ENCODE data around the gene WAS.

WAS gene

DNA sequence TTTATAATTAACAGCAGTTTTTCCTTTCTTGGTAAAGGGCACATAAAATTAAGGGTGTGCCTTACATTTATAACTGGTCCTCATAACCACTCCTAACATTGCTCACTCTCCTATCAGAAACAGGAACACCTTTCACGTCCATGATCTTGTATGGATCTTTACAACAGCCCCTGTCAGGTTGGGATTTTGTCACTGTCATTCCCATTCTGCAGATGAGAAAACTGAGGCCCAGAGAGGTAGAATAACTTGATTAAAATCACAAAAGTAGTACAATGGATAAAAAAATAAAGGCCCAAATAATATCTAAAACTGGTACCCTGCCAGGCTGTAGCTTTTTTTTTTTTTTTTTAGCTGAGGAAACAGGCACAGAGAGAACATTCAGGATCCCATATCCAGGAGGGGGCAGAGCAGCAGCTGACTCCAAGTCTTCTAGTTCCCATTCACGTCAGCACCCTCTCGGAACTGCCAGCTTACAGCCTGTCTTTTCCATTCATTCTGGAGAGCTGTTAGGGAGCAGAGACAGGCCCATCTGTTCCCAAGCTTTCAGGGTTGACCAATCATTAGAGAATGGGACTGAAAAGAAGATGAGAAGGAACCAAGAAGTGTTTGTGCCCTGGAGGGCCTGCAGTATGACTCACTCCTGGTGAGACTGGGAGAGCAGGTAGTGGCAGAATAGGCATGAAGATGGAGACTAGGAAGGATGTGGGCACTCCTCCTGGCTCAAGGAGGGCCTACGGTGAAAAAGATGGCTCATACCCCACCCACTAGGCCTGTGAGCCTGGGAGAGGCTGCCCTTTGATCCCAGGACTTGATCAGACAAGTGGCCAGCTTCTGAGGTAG is 20.3 kb downstream of the WAS start:
- no peaks in the 10 kb centered on the region for H3K4me1 ChIP-seq
- intact Hi-C loops (cut with DNase I; ENCODE audit: low total_unique reads): no loop called here
- DNase-seq: no peak
- H3K36me3 ChIP-seq: peaks cover 0 to 73% (median 24%) of the 10 kb centered on the region in 3 donors
- no peaks in the 10 kb centered on the region for H3K9me3 ChIP-seq
- TF ChIP-seq, protein P1, sequence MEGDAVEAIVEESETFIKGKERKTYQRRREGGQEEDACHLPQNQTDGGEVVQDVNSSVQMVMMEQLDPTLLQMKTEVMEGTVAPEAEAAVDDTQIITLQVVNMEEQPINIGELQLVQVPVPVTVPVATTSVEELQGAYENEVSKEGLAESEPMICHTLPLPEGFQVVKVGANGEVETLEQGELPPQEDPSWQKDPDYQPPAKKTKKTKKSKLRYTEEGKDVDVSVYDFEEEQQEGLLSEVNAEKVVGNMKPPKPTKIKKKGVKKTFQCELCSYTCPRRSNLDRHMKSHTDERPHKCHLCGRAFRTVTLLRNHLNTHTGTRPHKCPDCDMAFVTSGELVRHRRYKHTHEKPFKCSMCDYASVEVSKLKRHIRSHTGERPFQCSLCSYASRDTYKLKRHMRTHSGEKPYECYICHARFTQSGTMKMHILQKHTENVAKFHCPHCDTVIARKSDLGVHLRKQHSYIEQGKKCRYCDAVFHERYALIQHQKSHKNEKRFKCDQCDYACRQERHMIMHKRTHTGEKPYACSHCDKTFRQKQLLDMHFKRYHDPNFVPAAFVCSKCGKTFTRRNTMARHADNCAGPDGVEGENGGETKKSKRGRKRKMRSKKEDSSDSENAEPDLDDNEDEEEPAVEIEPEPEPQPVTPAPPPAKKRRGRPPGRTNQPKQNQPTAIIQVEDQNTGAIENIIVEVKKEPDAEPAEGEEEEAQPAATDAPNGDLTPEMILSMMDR (IDR thresholded peaks at IDR 0.05): no peak
- no peaks in the 10 kb centered on the region for H3K27me3 ChIP-seq
- H3K4me3 ChIP-seq: no peak overlapping the region
- no peak overlapping the region for H3K27ac ChIP-seq

DNA sequence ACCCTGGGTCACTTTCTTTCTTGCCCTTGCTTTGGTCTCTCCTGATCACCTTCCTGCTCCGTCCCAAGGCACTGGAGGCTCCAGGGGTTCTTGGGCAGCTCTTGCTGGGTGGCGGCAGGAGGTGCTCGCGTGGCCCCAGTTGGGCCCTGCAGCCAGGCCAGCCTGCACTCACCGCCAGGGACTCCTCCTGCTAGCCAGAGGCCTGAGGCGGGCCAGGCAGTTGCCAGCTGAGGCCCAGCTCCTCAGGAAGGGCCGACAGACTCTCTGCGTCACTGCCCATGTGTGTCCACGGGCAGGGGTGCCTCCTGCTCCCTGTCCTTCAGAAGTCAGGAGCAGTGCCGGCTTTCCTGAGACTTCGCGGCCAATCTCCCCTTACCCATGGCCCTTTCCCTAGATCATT is 22.3 kb downstream of the WAS start:
- TF ChIP-seq, protein P1 (IDR thresholded peaks at IDR 0.05): no peak
- no peak overlapping the region for H3K4me3 ChIP-seq
- no peaks in the 10 kb centered on the region for H3K9me3 ChIP-seq
- intact Hi-C loops (cut with DNase I; ENCODE audit: low total_unique reads): no loop called here
- peaks cover 0 to 53% (median 13%) of the 10 kb centered on the region in 3 donors for H3K36me3 ChIP-seq
- no peaks in the 10 kb centered on the region for H3K4me1 ChIP-seq
- no peak overlapping the region for H3K27ac ChIP-seq
- no peaks in the 10 kb centered on the region for H3K27me3 ChIP-seq
- no peak for DNase-seq

DNA sequence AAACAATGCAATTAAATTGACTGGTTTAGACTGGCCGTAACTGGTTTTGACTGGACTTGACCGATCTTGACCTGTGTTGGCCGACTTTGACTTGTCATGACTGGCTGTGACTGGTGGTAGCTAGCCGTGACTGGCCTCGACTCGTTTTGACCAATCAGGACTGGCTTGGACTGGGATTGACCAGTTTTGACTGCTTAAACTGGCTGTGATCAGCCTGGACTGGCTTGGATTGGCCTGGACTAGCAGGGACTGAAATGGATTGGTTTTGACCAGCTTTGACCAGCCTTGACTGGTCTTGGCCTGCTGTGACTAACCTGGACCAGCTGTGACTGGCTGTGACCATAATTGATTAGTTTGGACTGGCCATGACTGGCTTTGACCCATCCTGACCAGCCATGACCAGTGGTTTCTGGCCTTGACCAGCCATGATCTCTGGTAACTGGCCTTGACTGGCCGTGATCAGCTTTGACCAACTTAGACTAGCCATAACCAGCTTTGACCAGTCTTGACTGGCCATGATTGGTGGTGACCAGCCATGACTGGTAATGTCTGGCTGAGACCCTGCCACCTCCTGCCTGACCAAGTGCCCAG is 26.0 kb downstream of the WAS start:
- H3K4me3 ChIP-seq: no peak overlapping the region
- peaks cover 0 to 36% (median 9%) of the 10 kb centered on the region in 3 donors for H3K36me3 ChIP-seq
- H3K27ac ChIP-seq: no peak overlapping the region
- no peaks in the 10 kb centered on the region for H3K27me3 ChIP-seq
- no peaks in the 10 kb centered on the region for H3K4me1 ChIP-seq
- no peaks in the 10 kb centered on the region for H3K9me3 ChIP-seq
- intact Hi-C loops (cut with DNase I; ENCODE audit: low total_unique reads): no loop called here
- no peak for DNase-seq
- TF ChIP-seq, protein P1 (IDR thresholded peaks at IDR 0.05): no peak

DNA sequence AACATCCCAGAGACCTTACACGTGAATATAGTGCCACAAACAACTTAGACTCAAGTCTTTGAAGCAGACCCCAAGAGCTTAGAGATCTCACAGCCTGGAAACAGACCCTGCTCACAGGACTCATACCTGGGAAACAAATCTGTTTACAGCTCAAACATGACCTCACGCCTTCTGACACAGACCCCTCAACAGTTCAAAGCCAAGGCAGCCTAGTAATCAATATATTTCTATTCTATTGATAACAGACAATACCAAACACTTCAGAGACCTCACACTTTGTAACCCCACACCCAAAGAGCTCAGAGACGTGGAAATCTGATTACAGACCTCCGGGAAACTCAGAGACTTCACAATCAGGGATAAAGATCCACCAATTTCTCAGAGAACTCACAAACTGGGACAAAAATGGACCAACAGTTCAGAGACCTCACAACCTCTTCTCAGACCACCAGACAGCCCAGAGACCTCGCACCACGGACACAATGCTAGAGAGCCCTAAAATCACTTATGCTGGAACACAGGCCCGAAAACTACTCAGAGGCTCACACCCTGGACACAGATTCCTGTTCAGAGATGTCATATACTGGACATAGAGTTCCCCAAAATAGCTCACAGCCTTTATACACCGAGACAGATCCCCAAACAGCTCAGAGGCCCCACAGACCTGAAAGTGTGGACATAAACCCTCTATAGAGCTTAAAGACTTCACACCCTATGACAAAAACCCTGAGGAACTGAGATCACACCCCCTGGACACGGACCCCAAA is 27.7 kb downstream of the WAS start:
- Histone ChIP-seq H3K36me3 (peaks cover 0 to 21% (median 7%) of the 10 kb centered on the region in 3 donors), H3K27ac (no peak overlapping the region), H3K9me3 (no peaks in the 10 kb centered on the region), H3K4me3 (no peak overlapping the region), H3K4me1 (no peaks in the 10 kb centered on the region), H3K27me3 (no peaks in the 10 kb centered on the region)
- TF ChIP-seq, protein P1 (IDR thresholded peaks at IDR 0.05): no peak
- intact Hi-C loops (cut with DNase I; ENCODE audit: low total_unique reads): no loop called here
- DNase-seq: no peak

DNA sequence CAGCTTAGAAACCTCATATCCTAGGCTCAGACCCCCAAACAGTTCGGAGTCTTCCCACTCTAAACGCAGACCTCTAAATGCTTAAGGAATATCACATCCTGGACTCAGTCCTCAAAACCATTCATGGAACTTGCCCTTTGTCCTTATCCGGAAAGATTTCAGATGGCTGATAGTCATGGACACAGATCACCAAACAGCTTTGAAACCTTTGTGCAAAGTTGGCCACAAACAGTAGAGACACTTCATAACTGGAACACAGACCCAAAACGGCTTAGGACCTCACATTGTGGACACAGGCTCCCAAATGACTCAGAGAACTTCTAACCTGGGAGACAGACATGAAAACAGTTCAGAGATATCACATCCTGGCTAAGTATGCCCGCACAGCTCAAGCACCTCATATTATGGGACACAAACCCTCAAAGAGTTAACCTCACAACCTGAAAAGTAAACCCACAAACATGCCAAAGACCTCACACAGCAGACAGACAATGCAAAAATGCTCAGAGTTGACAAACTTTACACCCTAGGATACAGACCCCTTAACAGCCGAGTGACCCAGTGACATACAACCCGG is 28.4 kb downstream of the WAS start:
- Histone ChIP-seq H3K4me3 (no peak overlapping the region), H3K27ac (no peak overlapping the region), H3K36me3 (peaks cover 0 to 16% (median 0%) of the 10 kb centered on the region in 3 donors), H3K27me3 (no peaks in the 10 kb centered on the region), H3K4me1 (no peaks in the 10 kb centered on the region), H3K9me3 (no peaks in the 10 kb centered on the region)
- TF ChIP-seq, protein P1 (IDR thresholded peaks at IDR 0.05): no peak
- intact Hi-C loops (cut with DNase I; ENCODE audit: low total_unique reads): no loop called here
- DNase-seq: no peak
